ENCODE data around the gene MTMR11. TPM values are rescaled to one million over a fixed set of nuclear protein-coding genes. Genes with fewer than 3 reads are reported as not detected.
"Not testable (repeated sequence)": the region's sequence is repeated elsewhere in the genome, so short reads cannot be mapped to it uniquely, and the experiment has no call there.

MTMR11 gene
- total and polyA plus RNA-seq, 12 donors: 0.95 to 5.3 (median 2.5) TPM

DNA sequence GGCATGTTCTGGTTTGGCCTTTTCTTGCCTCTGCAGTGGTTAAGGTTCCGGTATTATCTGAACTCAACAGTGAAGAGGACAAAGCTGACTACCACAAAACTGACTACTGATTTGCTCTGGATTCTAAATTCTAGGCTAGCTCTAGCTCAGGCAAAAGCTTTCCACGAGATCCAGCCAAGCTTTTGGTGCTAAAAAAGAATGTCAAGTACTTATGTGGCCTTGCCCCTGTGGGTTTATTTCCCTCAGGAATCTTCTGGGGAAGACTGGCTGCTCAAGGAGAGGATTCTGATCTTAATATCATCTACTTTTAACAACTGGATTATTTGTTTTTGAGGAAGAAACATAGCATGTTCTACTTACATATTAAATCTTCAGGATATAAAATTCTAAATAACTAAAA lies 26.1 kb upstream of the MTMR11 start:
- 55% methylated on average over 2 of the region's 2 CpGs for WGBS, 2 donors
- H3K36me3 ChIP-seq: peaks cover 1 to 89% (median 35%) of the 10 kb centered on the region in 9 donors
- no peak overlapping the region for H3K4me3 ChIP-seq
- H3K27ac ChIP-seq: peak overlapping the region in 7 of 10 donors; percentile 4 to 70 (median 37)
- peaks cover 0 to 26% (median 11%) of the 10 kb centered on the region in 9 donors for H3K4me1 ChIP-seq
- H3K27me3 ChIP-seq: peaks cover 0 to 4% (median 0%) of the 10 kb centered on the region in 7 donors
- intact Hi-C loops (cut with DNase I): loop anchor here (1.0 to 10.0 kb wide), 11 partner anchors 46 to 225 kb away; no protein-coding TSS in a partner anchor
- ATAC-seq: no peak
- DNase-seq: no peak
- H3K9me3 ChIP-seq: peaks cover 0 to 3% (median 0%) of the 10 kb centered on the region in 11 donors
- TF ChIP-seq, protein P1, sequence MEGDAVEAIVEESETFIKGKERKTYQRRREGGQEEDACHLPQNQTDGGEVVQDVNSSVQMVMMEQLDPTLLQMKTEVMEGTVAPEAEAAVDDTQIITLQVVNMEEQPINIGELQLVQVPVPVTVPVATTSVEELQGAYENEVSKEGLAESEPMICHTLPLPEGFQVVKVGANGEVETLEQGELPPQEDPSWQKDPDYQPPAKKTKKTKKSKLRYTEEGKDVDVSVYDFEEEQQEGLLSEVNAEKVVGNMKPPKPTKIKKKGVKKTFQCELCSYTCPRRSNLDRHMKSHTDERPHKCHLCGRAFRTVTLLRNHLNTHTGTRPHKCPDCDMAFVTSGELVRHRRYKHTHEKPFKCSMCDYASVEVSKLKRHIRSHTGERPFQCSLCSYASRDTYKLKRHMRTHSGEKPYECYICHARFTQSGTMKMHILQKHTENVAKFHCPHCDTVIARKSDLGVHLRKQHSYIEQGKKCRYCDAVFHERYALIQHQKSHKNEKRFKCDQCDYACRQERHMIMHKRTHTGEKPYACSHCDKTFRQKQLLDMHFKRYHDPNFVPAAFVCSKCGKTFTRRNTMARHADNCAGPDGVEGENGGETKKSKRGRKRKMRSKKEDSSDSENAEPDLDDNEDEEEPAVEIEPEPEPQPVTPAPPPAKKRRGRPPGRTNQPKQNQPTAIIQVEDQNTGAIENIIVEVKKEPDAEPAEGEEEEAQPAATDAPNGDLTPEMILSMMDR (IDR thresholded peaks at IDR 0.05): no peak

DNA sequence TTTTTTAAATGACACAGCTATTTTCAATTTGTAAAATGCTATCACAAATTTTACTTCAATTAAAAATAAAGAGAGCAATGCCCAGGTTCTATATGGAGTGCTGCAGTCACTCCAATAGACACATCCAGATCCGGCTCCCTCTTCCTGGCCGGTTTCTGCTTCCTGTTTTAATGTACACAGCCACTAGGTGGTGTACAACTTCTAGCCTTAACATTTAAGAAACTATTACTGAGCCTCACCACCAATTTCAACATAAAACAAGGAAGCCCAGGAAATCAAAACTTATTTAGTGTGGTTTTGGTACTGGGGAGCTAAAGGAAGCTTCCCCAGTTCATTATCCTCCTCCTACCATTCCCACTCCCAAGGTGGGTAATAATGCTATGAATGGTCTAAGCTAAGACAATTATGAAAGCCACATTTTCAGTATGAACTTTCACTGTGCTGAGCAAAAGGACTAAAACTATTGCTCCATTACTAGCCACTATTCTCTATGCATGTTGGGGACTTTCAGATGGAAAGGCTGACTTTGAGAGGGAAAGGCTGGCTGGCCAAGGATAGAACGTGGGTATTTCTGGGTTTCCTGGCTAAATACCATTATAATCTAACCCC lies 25.5 kb upstream of the MTMR11 start:
- DNase-seq (peak in 1 of 2 donors; percentile 70), ATAC-seq (peak; percentile 85 to 91 (median 90))
- H3K27ac ChIP-seq: peak overlapping the region in 7 of 10 donors; percentile 4 to 70 (median 37)
- H3K4me3 ChIP-seq: no peak overlapping the region
- peaks cover 0 to 4% (median 0%) of the 10 kb centered on the region in 7 donors for H3K27me3 ChIP-seq
- TF ChIP-seq, protein P1 (IDR thresholded peaks at IDR 0.05): peak; percentile 63 to 87 (median 80)
- H3K36me3 ChIP-seq: peaks cover 3 to 89% (median 38%) of the 10 kb centered on the region in 9 donors
- 24 to 29% methylated on average over 3 of the region's 3 CpGs for WGBS, 2 donors
- intact Hi-C loops (cut with DNase I): loop anchor here (1.0 to 10.0 kb wide), 11 partner anchors 47 to 225 kb away; no protein-coding TSS in a partner anchor
- H3K9me3 ChIP-seq: peaks cover 0 to 7% (median 0%) of the 10 kb centered on the region in 11 donors
- H3K4me1 ChIP-seq: peaks cover 0 to 26% (median 11%) of the 10 kb centered on the region in 9 donors

DNA sequence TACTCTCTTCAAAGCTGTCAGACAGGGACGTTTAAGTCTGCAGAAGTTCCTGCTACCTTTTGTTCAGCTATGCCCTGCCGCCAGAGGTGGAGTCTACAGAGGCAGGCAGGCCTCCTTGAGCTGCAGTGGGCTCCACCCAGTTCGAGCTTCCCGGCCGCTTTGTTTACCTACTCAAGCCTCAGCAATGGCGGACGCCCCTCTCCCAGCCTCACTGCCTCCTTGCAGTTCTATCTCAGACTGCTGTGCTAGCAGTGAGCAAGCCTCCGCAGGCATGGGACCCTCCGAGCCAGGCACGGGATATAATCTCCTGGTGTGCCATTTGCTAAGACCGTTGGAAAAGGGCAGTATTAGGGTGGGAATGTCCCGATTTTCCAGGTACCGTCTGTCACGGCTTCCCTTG lies 20.9 kb upstream of the MTMR11 start:
- WGBS, 2 donors: 97 to 99% methylated on average over 14 of the region's 14 CpGs
- DNase-seq; H3K4me3 ChIP-seq; H3K4me1 ChIP-seq; H3K27me3 ChIP-seq; intact Hi-C loops (cut with DNase I); ATAC-seq; H3K27ac ChIP-seq; H3K9me3 ChIP-seq: not testable (repeated sequence)
- peaks cover 3 to 64% (median 26%) of the 10 kb centered on the region in 9 donors for H3K36me3 ChIP-seq

DNA sequence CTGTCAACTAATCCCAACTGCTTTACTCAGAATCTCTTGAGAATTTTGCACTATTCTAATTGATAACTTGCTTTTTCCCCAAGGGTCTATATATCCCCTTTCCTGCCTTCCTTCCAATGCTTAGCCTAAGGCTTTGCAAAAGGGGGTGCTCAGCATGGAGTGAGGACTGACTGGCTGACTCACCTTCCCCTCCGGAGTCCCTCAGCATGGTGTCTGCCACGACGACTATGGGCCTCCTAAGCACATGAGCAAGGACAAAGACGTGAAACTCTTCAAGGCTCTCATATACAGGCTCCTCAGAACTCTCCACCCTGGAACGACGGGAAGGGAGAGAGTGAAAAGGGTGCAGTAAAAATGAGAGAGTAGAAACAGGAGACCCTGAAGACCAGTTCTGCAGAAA lies 13.2 kb upstream of the MTMR11 start:
- Histone ChIP-seq H3K4me3 (no peak overlapping the region), H3K9me3 (no peaks in the 10 kb centered on the region), H3K27ac (no peak overlapping the region), H3K27me3 (no peaks in the 10 kb centered on the region), H3K36me3 (peaks cover 0 to 74% (median 35%) of the 10 kb centered on the region in 9 donors), H3K4me1 (no peaks in the 10 kb centered on the region)
- ATAC-seq: no peak
- intact Hi-C loops (cut with DNase I): no loop called here
- TF ChIP-seq, protein P1 (IDR thresholded peaks at IDR 0.05): no peak
- no peak for DNase-seq
- WGBS, 2 donors: 77 to 80% methylated on average over 6 of the region's 6 CpGs

DNA sequence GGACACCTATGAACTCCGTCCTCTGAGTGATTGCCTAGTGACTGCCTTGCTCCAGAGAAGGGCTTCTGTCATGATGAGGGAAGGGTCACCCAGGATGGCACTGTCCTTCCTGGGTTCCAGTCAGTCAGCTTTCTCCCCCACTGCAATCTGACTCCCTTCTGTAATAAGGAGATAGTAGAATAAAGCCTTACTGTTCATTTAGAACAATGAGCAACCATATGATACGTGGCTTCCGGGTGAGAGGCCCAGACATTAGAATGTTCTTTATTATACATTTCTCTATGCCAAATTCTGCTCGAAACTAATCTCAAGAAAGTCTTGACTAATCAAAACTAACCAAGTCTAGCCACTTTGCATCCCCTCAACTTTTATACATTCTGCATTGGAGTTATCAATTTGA lies 8.5 kb upstream of the MTMR11 start:
- TF ChIP-seq, protein P1 (IDR thresholded peaks at IDR 0.05): no peak
- Histone ChIP-seq H3K36me3 (peaks cover 0 to 74% (median 37%) of the 10 kb centered on the region in 9 donors), H3K4me3 (no peak overlapping the region), H3K9me3 (no peaks in the 10 kb centered on the region), H3K4me1 (peaks cover 0 to 16% (median 5%) of the 10 kb centered on the region in 9 donors), H3K27me3 (peaks cover 0 to 4% (median 0%) of the 10 kb centered on the region in 7 donors), H3K27ac (no peak overlapping the region)
- 92% methylated on average over 4 of the region's 4 CpGs for WGBS, 2 donors
- intact Hi-C loops (cut with DNase I): no loop called here
- DNase-seq: no peak
- no peak for ATAC-seq
